Activated CD8-positive, alpha-beta memory T cell treated with anti-CD3 and anti-CD28 coated beads for 36 hours (primary cell): ENCODE data around the gene AAMP. TPM values are rescaled to one million over a fixed set of nuclear protein-coding genes. Genes with fewer than 3 reads are reported as not detected.

ENCODE experiments used
- CTCF ChIA-PET: fragments of 350-600 bp; sonication (Branson Sonifier 250); formaldehyde crosslinking; loops from one replicate; lab custom pipeline; 2021; ENCODE audit warnings: antibody characterized with exemption; lab: Charles Lee
- POLR2A ChIA-PET: fragments of 350-600 bp; sonication (Branson Sonifier 250); formaldehyde crosslinking; loops from one replicate; lab custom pipeline; 2021; ENCODE audit warnings: antibody characterized with exemption; lab: Charles Lee
- total RNA-seq, 2 experiments: library from RNA; stranded (reverse); gene quantifications; one replicate each; pipeline ENCODE4 v1.2.3, GENCODE V29; 2021

Gene AAMP
- total RNA-seq, 2 experiments from 2014 or later = 96.2 to 98.7 TPM

- ChIA-PET CTCF (interaction anchor here (0.6 to 1.7 kb wide), 2 partner anchors 21 to 60 kb away, joined by 3 to 5 read pairs; partner anchors contain the start of gene CATIP), POLR2A (interaction anchor here (0.6 kb wide), 1 partner anchor 70 kb away, joined by 10 read pairs; no protein-coding TSS in a partner anchor)
These were observed 26.3 kb upstream of the AAMP start for GRCh38 chr2:218296200-218296599.

DNA sequence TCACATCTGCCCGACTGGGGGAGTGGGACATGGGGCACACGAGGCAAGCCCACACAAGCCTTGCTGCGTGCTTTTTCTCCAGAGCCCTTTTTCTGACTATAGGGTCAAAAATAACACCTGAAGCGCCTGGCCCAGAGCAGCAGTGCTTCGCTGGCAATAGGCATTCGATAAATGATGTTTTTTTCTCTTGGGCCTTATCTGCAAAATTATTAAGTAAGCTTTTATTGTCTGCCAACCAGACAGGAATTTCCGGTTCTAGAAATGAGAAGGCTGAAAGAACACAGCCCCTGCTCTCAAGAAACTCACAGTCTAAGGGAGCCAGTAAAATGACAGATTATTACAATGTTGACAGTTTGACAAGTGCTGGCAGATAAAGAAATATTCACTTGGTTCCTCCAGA, 25.1 kb upstream of the AAMP start:
- ChIA-PET CTCF (interaction anchor here (0.7 to 1.7 kb wide), 3 partner anchors 21 to 65 kb away, joined by 4 to 5 read pairs (median 5); partner anchors contain the start of gene CATIP), POLR2A (no interaction called here)

GRCh38 chr2:218294430-218295022, 24.6 kb upstream of the AAMP start:
- CTCF ChIA-PET = interaction anchor here (1.1 to 1.7 kb wide), 2 partner anchors 21 to 62 kb away, joined by 5 read pairs; partner anchors contain the start of gene CATIP
- POLR2A ChIA-PET = no interaction called here

GRCh38 chr2:218293715-218294429, 23.9 kb upstream of the AAMP start:
- POLR2A ChIA-PET = no interaction called here
- CTCF ChIA-PET = interaction anchor here (0.5 to 0.8 kb wide), 7 partner anchors 19 to 339 kb away, joined by 3 to 5 read pairs (median 4); no protein-coding TSS in a partner anchor

GRCh38 chr2:218292048-218293014, 22.4 kb upstream of the AAMP start, which contains the start of gene TMBIM1:
Gene TMBIM1 (minus strand): TSS chr2:218292503. CDS start chr2:218282141, 10,362 bp downstream.
- POLR2A ChIA-PET = interaction anchor here (0.6 to 1.0 kb wide), 2 partner anchors 13 to 33 kb away, joined by 3 read pairs; no protein-coding TSS in a partner anchor
- CTCF ChIA-PET = interaction anchor here (0.6 to 4.2 kb wide), 6 partner anchors 11 to 243 kb away, joined by 3 to 43 read pairs (median 3); partner anchors contain the start of genes AAMP and PNKD

- ChIA-PET POLR2A (interaction anchor here (1.3 kb wide), 1 partner anchor 21 kb away, joined by 5 read pairs; the partner anchor contains the start of genes AAMP and PNKD), CTCF (interaction anchor here (0.6 to 4.2 kb wide), 5 partner anchors 10 to 244 kb away, joined by 3 to 43 read pairs (median 4); partner anchors contain the start of genes AAMP, CTDSP1 and PNKD)
These were observed 21.5 kb upstream of the AAMP start for GRCh38 chr2:218291318-218292047.

- CTCF ChIA-PET = interaction anchor here (0.9 to 4.2 kb wide), 4 partner anchors 11 to 109 kb away, joined by 3 to 43 read pairs (median 6); partner anchors contain the start of genes AAMP, CTDSP1 and PNKD
These were observed 20.7 kb upstream of the AAMP start for GRCh38 chr2:218290316-218291261.

GRCh38 chr2:218289639-218290315, 19.8 kb upstream of the AAMP start:
- CTCF ChIA-PET = interaction anchor here (1.8 to 4.2 kb wide), 2 partner anchors 12 to 18 kb away, joined by 8 to 43 read pairs; partner anchors contain the start of genes AAMP and PNKD
- POLR2A ChIA-PET = interaction anchor here (0.6 kb wide), 1 partner anchor 293 kb away, joined by 4 read pairs; no protein-coding TSS in a partner anchor

More at GRCh38 chr2:218290316-218291261, 20.7 kb upstream of the AAMP start:
- POLR2A ChIA-PET = interaction anchor here (0.6 to 1.3 kb wide), 2 partner anchors 20 to 292 kb away, joined by 4 to 5 read pairs; partner anchors contain the start of genes AAMP and PNKD

- ChIA-PET POLR2A (interaction anchor here (0.5 to 2.6 kb wide), 7 partner anchors 9 to 424 kb away, joined by 3 to 34 read pairs (median 3); partner anchors contain the start of genes AAMP, BCS1L, PNKD and TTLL4), CTCF (interaction anchor here (0.9 to 7.3 kb wide), 8 partner anchors 12 to 115 kb away, joined by 3 to 70 read pairs (median 4); partner anchors contain the start of genes AAMP, CATIP and PNKD)
These were observed 16.9 kb upstream of the AAMP start for GRCh38 chr2:218286570-218287459.

DNA sequence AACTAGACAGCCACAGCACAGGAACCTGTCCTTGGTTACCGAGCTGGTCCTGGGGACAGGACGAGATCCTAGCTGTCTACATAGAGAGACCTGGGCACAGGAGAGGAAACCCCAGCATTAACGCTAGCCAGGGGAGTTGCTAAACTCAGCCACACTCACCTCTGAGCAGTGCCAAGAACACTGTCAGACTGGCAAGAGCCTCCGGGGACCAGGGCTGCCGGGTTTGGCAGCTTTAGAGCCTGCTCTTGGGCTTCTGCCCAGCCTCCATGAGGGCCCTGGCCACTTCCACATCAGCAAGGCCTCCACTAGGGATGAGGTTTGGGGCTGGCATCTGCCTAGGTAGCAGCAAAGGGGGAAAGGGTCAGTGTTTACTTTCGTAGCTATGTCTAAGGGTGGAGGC, 15.7 kb upstream of the AAMP start:
- ChIA-PET POLR2A (interaction anchor here (2.1 to 2.6 kb wide), 2 partner anchors 15 to 111 kb away, joined by 5 to 34 read pairs; partner anchors contain the start of genes AAMP and PNKD), CTCF (interaction anchor here (0.5 to 7.3 kb wide), 5 partner anchors 10 to 111 kb away, joined by 3 to 70 read pairs (median 4); partner anchors contain the start of genes AAMP and PNKD)

GRCh38 chr2:218284106-218284811, 14.3 kb upstream of the AAMP start:
- ChIA-PET CTCF (interaction anchor here (0.5 to 7.3 kb wide), 5 partner anchors 9 to 1880 kb away, joined by 3 to 70 read pairs (median 4); partner anchors contain the start of genes AAMP, CATIP and PNKD), POLR2A (interaction anchor here (0.8 to 1.0 kb wide), 3 partner anchors 11 to 64 kb away, joined by 3 read pairs; no protein-coding TSS in a partner anchor)

DNA sequence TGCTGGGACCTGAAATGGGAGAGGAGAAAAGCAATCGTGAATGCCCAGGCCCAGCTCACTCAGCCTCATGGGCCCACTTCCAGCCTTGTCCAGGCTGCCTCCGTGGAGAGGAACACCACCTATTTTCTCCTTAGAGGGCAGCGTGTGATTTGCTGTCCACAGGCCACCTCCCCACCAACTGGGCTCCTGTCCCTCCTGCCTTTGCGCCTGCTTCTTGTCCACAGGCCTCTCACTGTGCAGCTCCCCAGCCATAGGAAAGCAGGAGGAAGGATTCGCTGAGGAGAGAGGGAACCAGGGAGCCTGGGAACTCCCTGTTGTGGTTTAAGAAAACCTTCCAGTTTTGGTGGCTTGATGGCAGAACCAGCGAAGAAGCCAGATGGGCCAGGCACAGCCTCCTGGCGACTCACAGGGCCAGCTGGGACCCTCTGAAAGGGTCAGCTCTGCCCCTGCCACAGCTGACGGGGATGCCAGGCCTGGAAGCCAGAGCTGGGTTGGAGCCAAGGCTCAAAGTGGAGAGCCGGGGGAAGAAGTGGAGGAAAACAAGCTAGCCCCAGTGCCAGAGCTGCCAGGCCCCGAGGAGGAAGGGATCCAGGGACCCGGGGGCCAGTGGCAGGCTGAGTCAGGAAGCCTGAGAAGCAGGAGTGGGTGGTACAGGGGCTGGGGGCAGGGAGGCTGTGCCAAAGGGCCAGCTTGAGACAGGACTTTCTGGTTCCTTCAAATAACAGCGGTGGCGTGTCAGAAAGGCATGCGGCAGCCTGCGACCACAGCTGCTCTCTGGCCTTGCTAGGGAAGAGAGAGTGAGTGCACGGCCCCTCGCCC, 12.4 kb upstream of the AAMP start:
- ChIA-PET POLR2A (no interaction called here), CTCF (interaction anchor here (0.9 to 7.3 kb wide), 2 partner anchors 11 to 19 kb away, joined by 3 to 70 read pairs; partner anchors contain the start of genes AAMP and PNKD)
